ENCODE data around the gene TCERG1L. TPM values are rescaled to one million over a fixed set of nuclear protein-coding genes. Genes with fewer than 3 reads are reported as not detected.

The TCERG1L gene
- total RNA-seq, 4 donors from 2014 or later, result 0.24 TPM; not detected in 3

- ATAC-seq (ENCODE audit: low FRiP score) (no peak), DNase-seq (ENCODE audit: low spot score) (no peak)
- TF ChIP-seq CTCF (IDR thresholded peaks at IDR 0.05), result no peak
Measured at GRCh38 chr10:131119626-131120355, 191.7 kb downstream of the TCERG1L start.

GRCh38 chr10:131117416-131118212, 193.9 kb downstream of the TCERG1L start:
- ATAC-seq (ENCODE audit: low FRiP score) (no peak), DNase-seq (ENCODE audit: low spot score) (no peak)
- no peak for TF ChIP-seq CTCF (IDR thresholded peaks at IDR 0.05)

GRCh38 chr10:131116991-131117375, 194.5 kb downstream of the TCERG1L start:
- ATAC-seq (ENCODE audit: low FRiP score) (no peak), DNase-seq (ENCODE audit: low spot score) (no peak)
- no peak for TF ChIP-seq CTCF (IDR thresholded peaks at IDR 0.05)

- TF ChIP-seq CTCF (IDR thresholded peaks at IDR 0.05), result no peak
- ATAC-seq (ENCODE audit: low FRiP score), result no peak
- DNase-seq (ENCODE audit: low spot score), result no peak
Measured at GRCh38 chr10:131116216-131116990, 195.1 kb downstream of the TCERG1L start.

- DNase-seq (ENCODE audit: low spot score) (no peak), ATAC-seq (ENCODE audit: low FRiP score) (no peak)
- no peak for TF ChIP-seq CTCF (IDR thresholded peaks at IDR 0.05)
Measured at GRCh38 chr10:131115801-131116200, 195.7 kb downstream of the TCERG1L start.

GRCh38 chr10:131115321-131115720, 196.2 kb downstream of the TCERG1L start:
- DNase-seq (ENCODE audit: low spot score) (no peak), ATAC-seq (ENCODE audit: low FRiP score) (no peak)
- TF ChIP-seq CTCF (IDR thresholded peaks at IDR 0.05), result no peak
